GM19238 (cell line): ENCODE results near the gene CYBC1.
A peak's percentile ranks its signal among the peaks of the same experiment; 100 is the strongest.
"Not testable (repeated sequence)": the region's sequence is repeated elsewhere in the genome, so short reads cannot be mapped to it uniquely, and the experiment has no call there.

Experiments used
- DNase-seq: peaks from one replicate; pipeline ENCODE4 v3.0.0; 2011; ENCODE audit warnings: low spot score; ENCODE audit not compliant: insufficient read length

CYBC1 gene

DNA sequence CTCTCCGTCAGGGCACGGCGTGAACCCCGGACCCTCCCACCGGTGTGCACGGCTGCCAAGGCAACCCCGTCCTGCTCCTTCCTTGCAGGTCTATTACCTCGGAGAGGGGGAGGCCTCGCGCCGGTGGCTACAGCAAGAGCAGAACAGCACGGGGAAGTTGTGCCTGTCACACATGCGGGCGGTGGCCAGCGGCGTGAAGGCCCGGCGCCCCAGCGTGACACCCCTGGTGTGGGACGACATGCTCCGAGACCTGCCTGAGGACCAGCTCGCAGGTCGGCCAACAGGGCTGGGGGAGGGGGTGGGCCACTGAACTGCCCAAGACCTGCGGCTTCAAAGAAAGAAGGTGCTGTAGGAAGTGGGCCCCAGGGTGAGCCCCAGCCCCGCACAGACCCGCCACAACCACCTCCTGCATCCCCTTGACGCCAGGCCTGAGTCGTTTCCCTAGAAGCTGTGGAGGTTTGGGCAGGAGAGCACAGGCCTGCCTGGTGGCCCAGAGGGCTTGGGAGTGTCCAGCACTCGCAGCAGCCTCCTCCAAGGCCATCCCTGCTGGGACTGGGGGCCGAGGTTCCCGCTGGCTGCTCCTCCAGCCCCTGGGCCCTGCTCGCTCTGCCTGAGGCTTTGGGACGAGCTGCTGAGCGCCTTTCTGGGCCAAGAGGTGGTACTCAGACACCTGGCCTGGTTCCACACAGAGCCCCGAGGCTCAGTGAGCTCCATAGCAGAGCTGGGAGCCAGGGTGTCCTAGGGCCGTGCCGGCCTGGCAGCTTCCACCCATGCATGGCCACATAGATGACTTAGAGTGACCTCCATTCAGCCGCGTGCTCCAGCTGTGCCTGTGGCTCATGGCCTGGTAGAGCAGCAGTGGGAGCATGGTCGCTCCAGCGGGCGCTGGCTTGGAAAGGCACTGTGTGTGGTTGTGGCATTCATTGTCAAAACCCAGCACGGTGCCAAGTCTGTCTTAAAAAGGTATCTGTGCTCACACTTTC, 14.7 kb downstream of the CYBC1 start:
- DNase-seq: no peak

DNA sequence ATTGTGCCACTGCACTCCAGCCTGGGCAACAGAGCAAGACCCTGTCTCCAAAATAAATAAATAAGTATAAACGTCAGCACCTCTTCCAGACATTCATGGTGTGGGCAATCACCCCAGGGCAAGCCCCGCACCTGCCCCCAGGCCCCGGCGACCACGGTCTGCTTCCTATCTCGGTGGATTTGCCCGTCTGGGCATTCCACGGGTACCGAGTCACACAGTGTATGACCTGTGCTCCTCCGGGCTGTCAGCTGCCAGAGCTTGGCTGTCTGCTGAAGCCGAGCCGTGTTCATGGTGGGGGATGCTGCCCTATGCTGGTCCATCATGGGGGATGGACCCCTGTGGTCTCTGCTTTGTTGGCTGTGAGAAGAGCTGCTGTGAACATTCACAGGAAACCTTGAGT, 15.4 kb downstream of the CYBC1 start:
- no peak for DNase-seq

- no peak for DNase-seq
Observed at GRCh38 chr17:82434216-82434565, 16.4 kb downstream of the CYBC1 start.

GRCh38 chr17:82433560-82434215, 16.9 kb downstream of the CYBC1 start:
- no peak for DNase-seq

DNA sequence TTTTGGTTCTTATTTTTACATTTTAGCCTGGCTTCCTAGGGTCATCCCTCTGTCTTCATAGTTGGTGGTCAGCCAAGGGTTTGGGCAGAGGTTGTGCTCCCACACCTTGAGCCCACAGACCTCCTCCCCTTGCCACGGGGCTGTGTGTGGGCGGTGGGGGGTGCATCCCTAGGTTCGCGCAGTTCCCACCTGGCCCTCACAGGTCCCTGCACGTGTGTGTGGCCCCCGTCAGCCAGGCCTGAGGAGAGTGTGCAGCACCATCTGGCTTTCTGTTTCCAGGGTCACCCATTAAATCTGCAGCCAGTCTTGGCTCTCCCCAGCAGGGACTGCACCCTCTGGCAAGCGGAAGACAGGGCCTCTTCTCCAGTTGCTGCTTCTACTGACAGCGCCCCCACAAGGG, 18.5 kb downstream of the CYBC1 start:
- DNase-seq: no peak

DNA sequence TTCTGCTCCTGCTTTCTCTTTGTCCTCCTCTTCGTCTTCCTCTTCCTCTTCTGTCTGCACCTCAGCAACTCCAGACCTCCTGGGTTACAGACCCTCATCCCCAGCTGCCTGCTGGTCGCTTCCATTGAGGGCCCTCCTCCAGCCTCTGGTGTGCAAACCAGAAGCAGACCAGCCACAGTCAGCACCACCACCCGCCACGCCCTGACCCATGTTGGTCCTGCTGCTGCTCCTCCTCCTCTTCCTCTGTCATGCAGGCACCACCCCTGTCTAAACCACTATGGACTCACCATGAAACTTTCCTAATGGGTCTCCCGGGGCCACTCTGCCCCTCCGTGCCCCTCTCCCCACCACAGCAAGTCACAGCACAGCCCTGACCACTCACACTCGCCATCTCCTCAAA, 20.7 kb downstream of the CYBC1 start:
- no peak for DNase-seq

DNA sequence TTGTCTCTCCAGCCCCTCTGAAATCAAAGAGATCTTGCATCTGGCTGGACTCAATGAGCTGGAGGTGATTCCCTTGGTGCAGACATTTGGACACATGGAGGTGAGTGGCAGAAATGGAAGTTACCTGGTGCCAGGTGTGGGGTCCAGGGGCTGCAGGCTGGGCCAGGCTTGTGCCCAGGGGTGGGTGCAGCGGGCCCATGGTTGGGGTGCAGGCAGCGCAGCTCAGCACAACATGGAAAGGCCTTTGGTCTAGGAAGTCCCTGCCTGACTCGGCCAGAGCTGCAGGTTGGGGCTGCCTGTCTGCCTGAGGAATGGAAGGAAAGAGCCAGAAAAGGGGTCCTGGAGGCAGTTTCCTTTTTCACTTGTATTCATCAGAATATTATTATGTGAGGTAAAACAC, 22.0 kb downstream of the CYBC1 start:
- no peak for DNase-seq

DNA sequence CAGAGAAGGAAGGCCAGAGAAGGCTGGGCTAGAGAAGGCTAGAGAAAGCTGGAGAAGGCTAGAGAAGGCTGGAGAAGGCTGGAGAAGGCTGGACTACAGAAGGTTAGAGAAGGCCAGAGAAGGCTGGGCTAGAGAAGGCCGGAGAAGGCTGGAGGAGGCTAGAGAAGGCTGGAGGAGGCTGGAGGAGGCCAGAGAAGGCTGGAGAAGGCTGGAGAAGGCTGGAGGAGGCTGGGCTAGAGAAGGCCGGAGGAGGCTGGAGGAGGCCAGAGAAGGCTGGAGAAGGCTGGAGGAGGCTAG, 25.7 kb downstream of the CYBC1 start:
- DNase-seq: no peak

- DNase-seq: peak; percentile 55
Observed at GRCh38 chr17:82424001-82424862, 26.3 kb downstream of the CYBC1 start.

GRCh38 chr17:82419540-82419939, 31.0 kb downstream of the CYBC1 start:
- DNase-seq: no peak

DNA sequence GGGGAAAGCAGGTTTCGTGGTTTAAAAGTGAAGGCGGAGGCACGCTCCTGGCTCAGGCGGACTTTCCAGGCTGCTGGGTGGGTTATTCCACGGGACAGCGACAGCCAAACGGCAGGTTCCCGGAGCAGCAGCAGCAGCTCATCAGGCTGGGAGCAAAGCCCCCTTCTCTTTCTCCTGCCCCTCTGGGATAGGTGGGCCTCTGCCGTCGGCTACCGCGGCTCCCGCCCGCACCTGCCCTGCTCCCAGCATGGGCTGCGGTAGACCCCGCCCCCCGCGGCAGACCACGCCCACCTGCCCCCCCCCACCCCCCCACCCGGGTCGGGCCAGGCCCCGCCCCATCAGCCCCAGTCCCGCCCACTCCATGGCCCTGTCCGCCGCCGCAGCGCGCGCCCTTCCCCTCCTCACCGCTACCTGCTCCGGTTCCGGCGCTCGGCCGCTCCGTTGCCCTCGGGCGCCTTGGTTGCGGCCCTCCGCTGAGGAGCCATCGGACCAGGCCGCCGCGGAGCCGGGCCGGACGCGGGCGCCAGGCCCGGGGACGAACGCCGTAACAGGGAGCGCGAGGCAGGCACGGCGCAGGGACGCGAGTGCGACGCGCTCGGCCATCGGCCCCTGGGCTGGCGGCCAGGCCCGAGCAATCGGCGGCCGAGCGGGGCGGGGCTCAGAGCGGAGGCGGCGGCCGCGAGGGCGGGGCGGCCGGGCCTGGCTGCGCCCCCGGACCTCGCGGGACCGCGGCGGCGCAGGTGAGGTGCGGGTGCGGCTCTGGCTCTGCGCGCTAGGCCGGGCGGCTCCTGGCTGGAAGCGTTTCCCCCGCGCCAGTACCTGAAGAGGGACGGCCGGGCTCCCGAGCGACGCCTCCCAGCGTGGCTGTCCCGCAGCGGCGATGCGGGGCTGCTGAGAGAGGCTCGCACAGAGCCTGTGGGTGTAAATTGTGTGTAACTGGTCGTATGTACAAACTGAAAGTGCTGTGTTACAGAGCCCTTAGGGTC, 32.3 kb downstream of the CYBC1 start, which contains the start of the genes HEXD and OGFOD3:
Gene HEXD, plus strand, starts transcription at position 347 of the 986 bp plus-strand sequence. CDS start 1,453 bp downstream, outside the sequence.
Gene OGFOD3, minus strand, starts transcription at position 586 of the 986 bp plus-strand sequence. Its CDS starts 101 bp downstream, at position 485.
- peak; percentile 93 for DNase-seq

- DNase-seq: no peak
Observed at GRCh38 chr17:82416771-82417170, 33.8 kb downstream of the CYBC1 start.

DNA sequence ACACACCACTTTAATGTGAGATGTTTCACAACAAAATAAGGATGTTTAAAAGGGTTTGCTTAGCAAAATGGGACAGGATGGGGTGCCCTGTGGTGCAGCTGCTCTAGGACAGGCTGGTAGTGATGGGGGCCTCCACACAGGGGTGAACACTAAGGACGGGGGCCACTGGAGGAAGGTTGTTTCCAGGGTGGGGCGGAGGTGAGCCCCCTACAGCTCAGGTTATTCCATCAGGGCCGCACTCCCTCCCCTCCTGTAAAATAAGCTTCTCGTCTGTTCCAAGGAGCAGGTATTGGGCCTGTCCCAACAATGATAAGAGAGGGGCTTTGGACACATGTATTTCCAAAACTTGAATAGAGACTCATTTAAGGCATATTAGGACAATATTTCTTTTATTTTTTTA, 34.3 kb downstream of the CYBC1 start:
- no peak for DNase-seq

DNA sequence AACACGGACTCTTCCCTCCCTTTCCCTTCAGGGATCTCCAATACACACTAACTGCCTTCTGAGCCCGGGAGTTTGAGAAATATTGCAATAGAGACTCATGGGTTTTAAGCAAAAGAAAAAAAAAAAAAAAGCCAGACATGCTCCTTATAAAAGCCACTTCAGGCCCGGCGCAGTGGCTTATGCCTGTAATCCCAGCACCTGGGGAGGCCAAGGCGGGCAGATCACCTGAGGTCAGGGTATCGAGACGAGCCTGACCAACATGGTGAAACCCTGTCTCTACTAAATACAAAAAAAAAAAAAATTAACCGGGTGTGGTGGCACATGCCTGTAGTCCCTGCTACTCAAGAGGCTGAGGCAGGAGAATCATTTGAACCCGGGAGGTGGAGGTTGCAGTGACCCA, 34.8 kb downstream of the CYBC1 start:
- no peak for DNase-seq

GRCh38 chr17:82415336-82415735, 35.2 kb downstream of the CYBC1 start:
- DNase-seq: no peak

DNA sequence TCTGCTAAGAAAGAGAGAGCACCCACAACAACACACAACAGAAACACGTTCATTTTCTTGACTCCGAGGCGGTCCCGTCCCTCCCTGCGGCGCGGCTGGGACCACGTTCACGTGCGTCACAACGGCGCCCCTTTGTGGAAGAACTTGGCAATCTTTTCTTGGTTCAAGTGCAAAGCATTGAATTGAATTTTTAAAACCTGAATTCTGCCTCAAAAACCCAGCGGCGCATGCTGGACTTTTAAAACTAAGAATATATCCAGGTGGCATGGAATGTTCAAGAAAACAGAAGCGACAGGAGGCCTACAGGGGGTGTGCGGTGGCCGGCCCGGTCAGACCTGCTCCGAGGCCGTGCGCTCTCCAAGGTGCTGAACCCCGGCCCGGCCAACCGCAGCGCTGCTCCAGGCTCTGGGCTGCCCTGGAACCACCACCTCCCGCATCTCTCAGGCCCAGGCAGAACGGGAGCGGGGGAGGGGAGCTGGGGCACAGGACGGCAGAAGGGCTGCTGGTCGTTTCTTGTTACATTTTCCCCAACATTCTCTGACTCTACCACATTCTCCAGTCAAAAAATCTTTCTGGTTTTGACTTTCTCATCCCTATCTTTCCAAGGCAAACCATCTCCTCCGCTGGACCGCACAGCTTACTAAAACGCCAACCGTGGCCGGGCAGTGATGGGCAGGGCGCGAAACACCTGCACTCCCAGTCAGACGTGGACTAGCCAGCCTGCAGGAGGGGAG, 35.8 kb downstream of the CYBC1 start:
- DNase-seq: peak; percentile 73

- no peak for DNase-seq
Observed at GRCh38 chr17:82412535-82413520, 37.7 kb downstream of the CYBC1 start.

GRCh38 chr17:82412081-82412480, 38.5 kb downstream of the CYBC1 start:
- DNase-seq: not testable (repeated sequence)
